CD14-positive monocyte (primary cell): ENCODE measurements around the gene BMPR1B. TPM values are rescaled to one million over a fixed set of nuclear protein-coding genes. Genes with fewer than 3 reads are reported as not detected.

Source experiments
- DNase-seq, 3 donors: peaks; one replicate each; pipeline ENCODE4 v3.0.0-alpha.2; 2011 to 2022
- H2AFZ ChIP-seq: 2 replicates; pipeline ENCODE4 v1.6.0; 2012; ENCODE audit warnings: mild to moderate bottlenecking, low read depth, low read length, inconsistent platforms; ENCODE audit not compliant: insufficient read depth, poor library complexity, severe bottlenecking
- H3K27ac ChIP-seq, 2 donors: 1 replicate in 1 of 2; 2 replicates in 1 of 2; pipeline ENCODE4 v1.5.1; 2012 to 2013; ENCODE audit warnings: low read length in 2 of 2, control low read depth in 1 of 2, inconsistent platforms in 1 of 2, low read depth in 1 of 2, mild to moderate bottlenecking in 1 of 2
- H3K27me3 ChIP-seq, 2 donors: one replicate each; pipeline versions ENCODE4 v1.6.0 to v1.6.1; 2011 to 2013; ENCODE audit warnings: low read length in 2 of 2; ENCODE audit not compliant: control insufficient read depth in 2 of 2, insufficient read depth in 2 of 2
- H3K36me3 ChIP-seq, 2 donors: replicated peaks in 1 of 2; 1 replicate in 1 of 2; 2 replicates in 1 of 2; pipeline versions ENCODE4 v1.5.1 to v1.6.1; 2012 to 2013; ENCODE audit warnings: low read length in 2 of 2, control low read depth in 1 of 2, inconsistent platforms in 1 of 2, mild to moderate bottlenecking in 1 of 2; ENCODE audit not compliant: insufficient read depth in 2 of 2, control insufficient read depth in 1 of 2
- H3K4me1 ChIP-seq, 2 donors: 1 replicate in 1 of 2; 2 replicates in 1 of 2; pipeline versions ENCODE4 v1.5.1 to v1.6.1; 2012 to 2013; ENCODE audit warnings: low read length in 2 of 2, control low read depth in 1 of 2, inconsistent platforms in 1 of 2, mild to moderate bottlenecking in 1 of 2, moderate library complexity in 1 of 2; ENCODE audit not compliant: insufficient read depth in 2 of 2, control insufficient read depth in 1 of 2
- H3K4me2 ChIP-seq: replicated peaks from 2 replicates; pipeline ENCODE3; 2012; ENCODE audit warnings: low read length, moderate library complexity, mild to moderate bottlenecking; ENCODE audit not compliant: poor library complexity, severe bottlenecking; ENCODE audit errors: extremely low read depth
- H3K4me3 ChIP-seq, 3 experiments: fragments of 200-600 bp in 1 of 3; sonication (generic) in 1 of 3; replicated peaks in 1 of 3; 1 replicate in 2 of 3; 2 replicates in 1 of 3; pipeline ENCODE4 v1.5.1; 2011 to 2013; ENCODE audit warnings: low read length in 3 of 3, mild to moderate bottlenecking in 3 of 3, control low read depth in 2 of 3, low read depth in 2 of 3, inconsistent platforms in 1 of 3, moderate library complexity in 1 of 3
- H3K79me2 ChIP-seq: 2 replicates; pipeline ENCODE4 v1.6.0; 2012; ENCODE audit warnings: mild to moderate bottlenecking, control low read depth, inconsistent platforms, low read length, moderate library complexity; ENCODE audit not compliant: insufficient read depth
- H3K9ac ChIP-seq: 2 replicates; pipeline ENCODE4 v1.6.0; 2017; ENCODE audit warnings: low read length, mild to moderate bottlenecking; ENCODE audit not compliant: insufficient read depth, poor library complexity, severe bottlenecking
- H3K9me3 ChIP-seq, 2 donors: replicated peaks in 1 of 2; 1 replicate in 1 of 2; 2 replicates in 1 of 2; pipeline versions ENCODE4 v1.5.1 to v1.6.1; 2012 to 2013; ENCODE audit warnings: low read length in 2 of 2, control low read depth in 1 of 2; ENCODE audit not compliant: control insufficient read depth in 1 of 2, insufficient read depth in 1 of 2
- H4K20me1 ChIP-seq: 2 replicates; pipeline ENCODE4 v1.6.0; 2012; ENCODE audit warnings: mild to moderate bottlenecking, low read length, control low read depth, moderate library complexity; ENCODE audit not compliant: insufficient read depth
- H3K27ac Mint-ChIP-seq, 7 donors: one replicate each; pipeline ENCODE4 v1.8.0; 2020; ENCODE audit warnings: mild to moderate bottlenecking in 7 of 7, mixed read lengths in 7 of 7, moderate library complexity in 6 of 7, inconsistent platforms in 2 of 7
- H3K27me3 Mint-ChIP-seq, 3 donors: one replicate each; pipeline ENCODE4 v1.8.0; 2021 to 2022; ENCODE audit warnings: low read depth in 3 of 3, mild to moderate bottlenecking in 3 of 3, mixed read lengths in 3 of 3, moderate library complexity in 3 of 3, inconsistent platforms in 1 of 3
- H3K36me3 Mint-ChIP-seq, 2 donors: one replicate each; pipeline ENCODE4 v1.8.0; 2020; ENCODE audit warnings: mixed read lengths in 2 of 2, inconsistent platforms in 1 of 2, mild to moderate bottlenecking in 1 of 2
- H3K4me1 Mint-ChIP-seq: one replicate; pipeline ENCODE4 v1.8.0; 2020; ENCODE audit warnings: mild to moderate bottlenecking, mixed read lengths
- H3K4me3 Mint-ChIP-seq, 2 donors: one replicate each; pipeline ENCODE4 v1.8.0; 2020; ENCODE audit warnings: mild to moderate bottlenecking in 2 of 2, mixed read lengths in 2 of 2, moderate library complexity in 1 of 2
- H3K9me3 Mint-ChIP-seq, 7 donors: one replicate each; pipeline ENCODE4 v1.8.0; 2020 to 2022; ENCODE audit warnings: mixed read lengths in 7 of 7, mild to moderate bottlenecking in 6 of 7, moderate library complexity in 6 of 7, inconsistent platforms in 2 of 7
- WGBS: methylation state at CpG from one replicate; pipeline ENCODE4 v1.1.5; 2013; ENCODE audit warnings: missing lambda C conversion rate; ENCODE audit not compliant: insufficient coverage; 5-methylcytosine and 5-hydroxymethylcytosine counted together
- intact Hi-C, 2 donors: fragments of 100-400 bp; cut with micrococcal nuclease; formaldehyde crosslinking; loops; one replicate each; pipeline versions ENCODE4 v1.15.0 to v1.15.1; 2023
- polyA plus RNA-seq, 3 donors: library from polyadenylated mRNA; depleted of rRNA in 1 of 3; unstranded in 2 of 3; stranded (reverse) in 1 of 3; fragments of 300-500 nt in 2 of 3; fragments of >200 nt in 1 of 3; fragmentation: Illumina TruSeq in 2 of 3; gene quantifications; 1 replicate in 2 of 3; 2 replicates in 1 of 3; pipeline ENCODE4 v1.2.3, GENCODE V29; 2012 to 2021
- TF ChIP-seq, protein P1 (sequence below): fragments of 200-600 bp; IDR thresholded peaks from one replicate; pipeline ENCODE4 v1.8.0; 2022; ENCODE audit warnings: antibody characterized with exemption, mild to moderate bottlenecking

Gene BMPR1B
- polyA plus RNA-seq, 3 donors: not detected

GRCh38 chr4:94932366-94932765, 174.6 kb downstream of the BMPR1B start:
- Mint-ChIP-seq H3K36me3 (no peaks in the 10 kb centered on the region), H3K9me3 (peaks cover 0 to 2% (median 0%) of the 10 kb centered on the region in 7 donors), H3K27me3 (no peaks in the 10 kb centered on the region), H3K27ac (no peak overlapping the region), H3K4me3 (no peak overlapping the region), H3K4me1 (no peaks in the 10 kb centered on the region)
- no peak overlapping the region for H2AFZ ChIP-seq
- intact Hi-C loops: no loop called here
- H3K9ac ChIP-seq: no peak overlapping the region
- no peaks in the 10 kb centered on the region for H3K9me3 ChIP-seq
- TF ChIP-seq, protein P1, sequence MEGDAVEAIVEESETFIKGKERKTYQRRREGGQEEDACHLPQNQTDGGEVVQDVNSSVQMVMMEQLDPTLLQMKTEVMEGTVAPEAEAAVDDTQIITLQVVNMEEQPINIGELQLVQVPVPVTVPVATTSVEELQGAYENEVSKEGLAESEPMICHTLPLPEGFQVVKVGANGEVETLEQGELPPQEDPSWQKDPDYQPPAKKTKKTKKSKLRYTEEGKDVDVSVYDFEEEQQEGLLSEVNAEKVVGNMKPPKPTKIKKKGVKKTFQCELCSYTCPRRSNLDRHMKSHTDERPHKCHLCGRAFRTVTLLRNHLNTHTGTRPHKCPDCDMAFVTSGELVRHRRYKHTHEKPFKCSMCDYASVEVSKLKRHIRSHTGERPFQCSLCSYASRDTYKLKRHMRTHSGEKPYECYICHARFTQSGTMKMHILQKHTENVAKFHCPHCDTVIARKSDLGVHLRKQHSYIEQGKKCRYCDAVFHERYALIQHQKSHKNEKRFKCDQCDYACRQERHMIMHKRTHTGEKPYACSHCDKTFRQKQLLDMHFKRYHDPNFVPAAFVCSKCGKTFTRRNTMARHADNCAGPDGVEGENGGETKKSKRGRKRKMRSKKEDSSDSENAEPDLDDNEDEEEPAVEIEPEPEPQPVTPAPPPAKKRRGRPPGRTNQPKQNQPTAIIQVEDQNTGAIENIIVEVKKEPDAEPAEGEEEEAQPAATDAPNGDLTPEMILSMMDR: no peak
- no peak for DNase-seq
- H3K4me1 ChIP-seq: no peaks in the 10 kb centered on the region
- no peaks in the 10 kb centered on the region for H3K79me2 ChIP-seq
- no peaks in the 10 kb centered on the region for H3K27me3 ChIP-seq
- no peaks in the 10 kb centered on the region for H3K36me3 ChIP-seq
- H3K4me2 ChIP-seq: no peak overlapping the region
- no peaks in the 10 kb centered on the region for H4K20me1 ChIP-seq
- no peak overlapping the region for H3K27ac ChIP-seq
- H3K4me3 ChIP-seq: no peak overlapping the region

DNA sequence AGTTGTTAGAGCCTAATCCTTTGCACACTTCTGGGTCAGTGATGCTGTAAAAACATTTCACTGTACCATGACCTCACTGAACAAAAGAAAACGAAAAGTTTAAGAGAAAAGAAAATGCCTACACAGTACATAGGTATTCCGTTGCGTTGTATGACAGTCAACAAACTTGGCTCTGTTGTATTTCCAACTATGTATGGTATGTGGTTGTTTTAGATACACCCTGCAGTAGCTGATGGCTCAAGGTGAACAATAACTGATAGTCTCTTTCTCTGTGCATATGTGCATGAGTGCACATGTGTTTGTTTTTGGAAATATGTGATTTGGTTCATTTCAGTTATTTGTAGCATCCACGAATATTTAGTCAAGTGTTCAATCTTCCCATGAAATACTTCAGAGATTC, 176.0 kb downstream of the BMPR1B start:
- H3K4me3 Mint-ChIP-seq: no peak overlapping the region
- H3K79me2 ChIP-seq: no peaks in the 10 kb centered on the region
- H3K9ac ChIP-seq: no peak overlapping the region
- TF ChIP-seq, protein P1: no peak
- H3K4me2 ChIP-seq: no peak overlapping the region
- no peak for DNase-seq
- no peaks in the 10 kb centered on the region for H3K36me3 Mint-ChIP-seq
- H3K9me3 ChIP-seq: no peaks in the 10 kb centered on the region
- H3K4me3 ChIP-seq: no peak overlapping the region
- WGBS: no CpG with 5 or more reads among the region's 4 CpGs
- no peaks in the 10 kb centered on the region for H3K36me3 ChIP-seq
- H4K20me1 ChIP-seq: no peaks in the 10 kb centered on the region
- no peaks in the 10 kb centered on the region for H3K4me1 ChIP-seq
- H3K27ac Mint-ChIP-seq: no peak overlapping the region
- H3K27ac ChIP-seq: no peak overlapping the region
- no peaks in the 10 kb centered on the region for H3K27me3 ChIP-seq
- H2AFZ ChIP-seq: no peak overlapping the region
- intact Hi-C loops: no loop called here
- no peaks in the 10 kb centered on the region for H3K4me1 Mint-ChIP-seq
- H3K27me3 Mint-ChIP-seq: no peaks in the 10 kb centered on the region
- H3K9me3 Mint-ChIP-seq: peaks cover 0 to 4% (median 0%) of the 10 kb centered on the region in 7 donors
